SU-DHL-6 (cell line): ENCODE results near the gene PIK3R1.

Experiments
- EZH2phosphoT487 ChIP-seq: fragments of 200-600 bp; sonication (generic), shearing (Covaris generic); conservative IDR thresholded peaks from 2 replicates; pipeline ENCODE4 v1.6.1; 2018; ENCODE audit warnings: mild to moderate bottlenecking, antibody characterized with exemption, low read length, moderate library complexity, mixed read lengths
- TF ChIP-seq, protein P1 (sequence below): fragments of 200-600 bp; sonication (generic); IDR thresholded peaks from one replicate; pipeline ENCODE4 v1.5.1; 2017; ENCODE audit warnings: antibody characterized with exemption, mild to moderate bottlenecking, low read length, moderate library complexity; ENCODE audit not compliant: insufficient read depth, poor library complexity, severe bottlenecking

DNA sequence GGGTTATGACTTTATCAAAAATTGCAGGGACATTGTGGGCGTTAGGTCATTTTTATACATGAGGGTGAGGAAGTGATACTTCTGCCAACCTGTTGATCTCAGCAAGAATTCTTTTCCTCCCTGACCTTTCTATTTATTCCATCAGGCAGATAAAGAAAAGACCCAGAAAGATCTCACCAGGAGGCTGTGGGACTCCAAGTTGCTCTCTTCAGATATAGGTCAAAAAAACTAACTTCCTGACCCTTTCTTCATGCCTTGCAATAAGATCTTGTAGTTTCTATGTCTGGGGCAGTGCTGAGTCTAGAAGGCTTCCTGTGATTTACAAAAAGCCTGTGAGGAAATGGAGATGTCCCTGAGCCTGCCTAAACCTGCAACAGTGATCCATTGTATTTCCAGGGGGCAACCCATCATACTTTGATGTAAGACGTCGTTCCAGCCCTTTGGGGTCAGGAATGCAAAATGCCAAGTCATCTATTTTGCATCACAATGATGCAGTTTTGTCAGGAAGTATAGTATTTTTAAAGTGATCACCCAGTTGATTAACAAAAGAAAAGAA is 22.0 kb upstream of the PIK3R1 start:
- TF ChIP-seq, protein P1, sequence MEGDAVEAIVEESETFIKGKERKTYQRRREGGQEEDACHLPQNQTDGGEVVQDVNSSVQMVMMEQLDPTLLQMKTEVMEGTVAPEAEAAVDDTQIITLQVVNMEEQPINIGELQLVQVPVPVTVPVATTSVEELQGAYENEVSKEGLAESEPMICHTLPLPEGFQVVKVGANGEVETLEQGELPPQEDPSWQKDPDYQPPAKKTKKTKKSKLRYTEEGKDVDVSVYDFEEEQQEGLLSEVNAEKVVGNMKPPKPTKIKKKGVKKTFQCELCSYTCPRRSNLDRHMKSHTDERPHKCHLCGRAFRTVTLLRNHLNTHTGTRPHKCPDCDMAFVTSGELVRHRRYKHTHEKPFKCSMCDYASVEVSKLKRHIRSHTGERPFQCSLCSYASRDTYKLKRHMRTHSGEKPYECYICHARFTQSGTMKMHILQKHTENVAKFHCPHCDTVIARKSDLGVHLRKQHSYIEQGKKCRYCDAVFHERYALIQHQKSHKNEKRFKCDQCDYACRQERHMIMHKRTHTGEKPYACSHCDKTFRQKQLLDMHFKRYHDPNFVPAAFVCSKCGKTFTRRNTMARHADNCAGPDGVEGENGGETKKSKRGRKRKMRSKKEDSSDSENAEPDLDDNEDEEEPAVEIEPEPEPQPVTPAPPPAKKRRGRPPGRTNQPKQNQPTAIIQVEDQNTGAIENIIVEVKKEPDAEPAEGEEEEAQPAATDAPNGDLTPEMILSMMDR: no peak
- TF ChIP-seq EZH2phosphoT487: no peak
